ENCODE measurements around the gene TENM4.

GRCh38 chr11:78646564-78647185 lies 794.2 kb downstream of the TENM4 start:
- TF ChIP-seq, protein P1, sequence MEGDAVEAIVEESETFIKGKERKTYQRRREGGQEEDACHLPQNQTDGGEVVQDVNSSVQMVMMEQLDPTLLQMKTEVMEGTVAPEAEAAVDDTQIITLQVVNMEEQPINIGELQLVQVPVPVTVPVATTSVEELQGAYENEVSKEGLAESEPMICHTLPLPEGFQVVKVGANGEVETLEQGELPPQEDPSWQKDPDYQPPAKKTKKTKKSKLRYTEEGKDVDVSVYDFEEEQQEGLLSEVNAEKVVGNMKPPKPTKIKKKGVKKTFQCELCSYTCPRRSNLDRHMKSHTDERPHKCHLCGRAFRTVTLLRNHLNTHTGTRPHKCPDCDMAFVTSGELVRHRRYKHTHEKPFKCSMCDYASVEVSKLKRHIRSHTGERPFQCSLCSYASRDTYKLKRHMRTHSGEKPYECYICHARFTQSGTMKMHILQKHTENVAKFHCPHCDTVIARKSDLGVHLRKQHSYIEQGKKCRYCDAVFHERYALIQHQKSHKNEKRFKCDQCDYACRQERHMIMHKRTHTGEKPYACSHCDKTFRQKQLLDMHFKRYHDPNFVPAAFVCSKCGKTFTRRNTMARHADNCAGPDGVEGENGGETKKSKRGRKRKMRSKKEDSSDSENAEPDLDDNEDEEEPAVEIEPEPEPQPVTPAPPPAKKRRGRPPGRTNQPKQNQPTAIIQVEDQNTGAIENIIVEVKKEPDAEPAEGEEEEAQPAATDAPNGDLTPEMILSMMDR (IDR thresholded peaks at IDR 0.05) = peak; percentile 56 to 87 (median 82)
- TF ChIP-seq POLR2AphosphoS5 (IDR thresholded peaks at IDR 0.05) = no peak
